Astrocyte (in vitro differentiated cells and primary cell): ENCODE measurements around the gene PKHD1. TPM values are rescaled to one million over a fixed set of nuclear protein-coding genes. Genes with fewer than 3 reads are reported as not detected.

Experiments used
- DNase-seq: peaks from one replicate; pipeline ENCODE4 v3.0.0-alpha.2; 2010; ENCODE audit warnings: low read depth
- FAIRE-seq: peaks from 2 replicates; lab custom pipeline; 2011; peaks lifted over from hg19 to GRCh38; lab: Jason Lieb, UNC
- H2AFZ ChIP-seq: 2 replicates; pipeline ENCODE4 v1.6.0; 2012; ENCODE audit warnings: low read depth, low read length, inconsistent platforms
- H3K27ac ChIP-seq: 2 replicates; pipeline ENCODE4 v1.5.1; 2011; ENCODE audit warnings: low read depth, low read length, inconsistent platforms
- H3K27me3 ChIP-seq: 2 replicates; pipeline ENCODE4 v1.6.0; 2011; ENCODE audit warnings: low read length, inconsistent platforms; ENCODE audit not compliant: insufficient read depth
- H3K36me3 ChIP-seq: 2 replicates; pipeline ENCODE4 v1.5.1; 2011; ENCODE audit warnings: low read length, inconsistent platforms; ENCODE audit not compliant: insufficient read depth
- H3K4me1 ChIP-seq: 2 replicates; pipeline ENCODE4 v1.5.1; 2011; ENCODE audit warnings: low read length, inconsistent platforms; ENCODE audit not compliant: insufficient read depth
- H3K4me2 ChIP-seq: 2 replicates; pipeline ENCODE4 v1.6.0; 2012; ENCODE audit warnings: low read length, inconsistent platforms
- H3K4me3 ChIP-seq: 2 replicates; pipeline ENCODE4 v1.5.1; 2011; ENCODE audit warnings: low read depth, mild to moderate bottlenecking, low read length, inconsistent platforms; ENCODE audit not compliant: insufficient read depth
- H3K79me2 ChIP-seq: 2 replicates; pipeline ENCODE4 v1.6.0; 2012; ENCODE audit warnings: mild to moderate bottlenecking, low read length, inconsistent platforms; ENCODE audit not compliant: insufficient read depth
- H3K9ac ChIP-seq: 2 replicates; pipeline ENCODE4 v1.6.0; 2012; ENCODE audit warnings: mild to moderate bottlenecking, low read length, inconsistent platforms
- H3K9me3 ChIP-seq: 2 replicates; pipeline ENCODE4 v1.5.1; 2012; ENCODE audit warnings: low read depth, mild to moderate bottlenecking, low read length, inconsistent platforms; ENCODE audit not compliant: insufficient read depth
- H4K20me1 ChIP-seq: 2 replicates; pipeline ENCODE4 v1.6.0; 2012; ENCODE audit warnings: low read length, inconsistent platforms; ENCODE audit not compliant: insufficient read depth
- H3K27ac Mint-ChIP-seq: one replicate; pipeline ENCODE4 v1.8.0; 2021; ENCODE audit warnings: mild to moderate bottlenecking, mixed read lengths; ENCODE audit not compliant: unreplicated experiment
- H3K27me3 Mint-ChIP-seq: one replicate; pipeline ENCODE4 v1.8.0; 2021; ENCODE audit warnings: low read depth, mixed read lengths; ENCODE audit not compliant: unreplicated experiment
- H3K36me3 Mint-ChIP-seq: one replicate; pipeline ENCODE4 v1.8.0; 2021; ENCODE audit warnings: low read depth, mixed read lengths; ENCODE audit not compliant: unreplicated experiment
- H3K4me1 Mint-ChIP-seq: one replicate; pipeline ENCODE4 v1.8.0; 2021; ENCODE audit warnings: low read depth, mixed read lengths; ENCODE audit not compliant: unreplicated experiment
- H3K4me3 Mint-ChIP-seq: one replicate; pipeline ENCODE4 v1.8.0; 2021; ENCODE audit warnings: mild to moderate bottlenecking, moderate library complexity, mixed read lengths; ENCODE audit not compliant: unreplicated experiment
- H3K9me3 Mint-ChIP-seq: one replicate; pipeline ENCODE4 v1.8.0; 2021; ENCODE audit warnings: mild to moderate bottlenecking, mixed read lengths; ENCODE audit not compliant: unreplicated experiment
- EZH2 ChIP-seq: IDR thresholded peaks from 2 replicates; pipeline ENCODE4 v1.6.1; 2012; ENCODE audit warnings: mild to moderate bottlenecking, low read length, inconsistent platforms; ENCODE audit not compliant: insufficient read depth
- total RNA-seq: library from RNA; stranded (reverse); gene quantifications from 2 replicates; pipeline ENCODE4 v1.2.1, GENCODE V29; 2021
- TF ChIP-seq, protein P1 (sequence below): IDR thresholded peaks from 2 replicates; pipeline ENCODE4 v1.5.1; 2011; ENCODE audit warnings: low read depth, mild to moderate bottlenecking, inconsistent platforms, low read length, moderate library complexity; ENCODE audit not compliant: insufficient read depth

PKHD1 gene
- total RNA-seq, 1 donor from 2014 or later, result 0.16 TPM

DNA sequence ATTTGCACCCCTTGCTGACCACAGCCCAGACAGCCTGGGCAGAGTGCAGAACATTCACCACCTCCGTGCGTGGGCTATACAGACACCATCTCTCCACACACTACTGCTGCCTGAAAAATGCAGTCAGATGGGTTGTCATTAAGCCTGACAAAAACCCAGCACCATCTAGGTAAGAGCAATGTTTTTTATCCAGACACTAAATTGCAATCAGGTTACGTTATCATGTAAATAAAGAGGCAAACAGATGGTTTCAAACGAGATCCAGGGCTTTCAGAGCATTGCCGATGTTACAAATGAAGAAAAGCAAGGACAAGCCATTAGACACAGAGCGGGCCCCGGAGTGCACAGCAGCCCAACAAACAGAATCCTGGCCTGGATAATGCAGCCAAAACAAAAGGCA, 269.6 kb downstream of the PKHD1 start:
- H3K9me3 Mint-ChIP-seq, result peaks cover 2% of the 10 kb centered on the region
- Histone ChIP-seq H2AFZ (no peak overlapping the region), H4K20me1 (no peaks in the 10 kb centered on the region), H3K4me2 (no peak overlapping the region), H3K4me1 (no peaks in the 10 kb centered on the region), H3K79me2 (no peaks in the 10 kb centered on the region), H3K27me3 (no peaks in the 10 kb centered on the region), H3K4me3 (no peak overlapping the region), H3K36me3 (no peaks in the 10 kb centered on the region), H3K9me3 (no peaks in the 10 kb centered on the region), H3K27ac (no peak overlapping the region), H3K9ac (no peak overlapping the region)
- no peak overlapping the region for H3K27ac Mint-ChIP-seq
- no peaks in the 10 kb centered on the region for H3K4me1 Mint-ChIP-seq
- H3K27me3 Mint-ChIP-seq, result no peaks in the 10 kb centered on the region
- no peak overlapping the region for H3K4me3 Mint-ChIP-seq
- no peak for DNase-seq
- H3K36me3 Mint-ChIP-seq, result no peaks in the 10 kb centered on the region
- TF ChIP-seq, protein P1, sequence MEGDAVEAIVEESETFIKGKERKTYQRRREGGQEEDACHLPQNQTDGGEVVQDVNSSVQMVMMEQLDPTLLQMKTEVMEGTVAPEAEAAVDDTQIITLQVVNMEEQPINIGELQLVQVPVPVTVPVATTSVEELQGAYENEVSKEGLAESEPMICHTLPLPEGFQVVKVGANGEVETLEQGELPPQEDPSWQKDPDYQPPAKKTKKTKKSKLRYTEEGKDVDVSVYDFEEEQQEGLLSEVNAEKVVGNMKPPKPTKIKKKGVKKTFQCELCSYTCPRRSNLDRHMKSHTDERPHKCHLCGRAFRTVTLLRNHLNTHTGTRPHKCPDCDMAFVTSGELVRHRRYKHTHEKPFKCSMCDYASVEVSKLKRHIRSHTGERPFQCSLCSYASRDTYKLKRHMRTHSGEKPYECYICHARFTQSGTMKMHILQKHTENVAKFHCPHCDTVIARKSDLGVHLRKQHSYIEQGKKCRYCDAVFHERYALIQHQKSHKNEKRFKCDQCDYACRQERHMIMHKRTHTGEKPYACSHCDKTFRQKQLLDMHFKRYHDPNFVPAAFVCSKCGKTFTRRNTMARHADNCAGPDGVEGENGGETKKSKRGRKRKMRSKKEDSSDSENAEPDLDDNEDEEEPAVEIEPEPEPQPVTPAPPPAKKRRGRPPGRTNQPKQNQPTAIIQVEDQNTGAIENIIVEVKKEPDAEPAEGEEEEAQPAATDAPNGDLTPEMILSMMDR, result no peak
- no peak for TF ChIP-seq EZH2
- no peak for FAIRE-seq

GRCh38 chr6:51814418-51814817, 273.0 kb downstream of the PKHD1 start:
- H3K9me3 ChIP-seq, result no peaks in the 10 kb centered on the region
- no peak overlapping the region for H3K4me2 ChIP-seq
- peaks cover 4% of the 10 kb centered on the region for H3K9me3 Mint-ChIP-seq
- no peak overlapping the region for H3K4me3 ChIP-seq
- no peaks in the 10 kb centered on the region for H3K27me3 ChIP-seq
- FAIRE-seq, result no peak
- no peaks in the 10 kb centered on the region for H4K20me1 ChIP-seq
- no peak overlapping the region for H3K27ac Mint-ChIP-seq
- H3K36me3 Mint-ChIP-seq, result no peaks in the 10 kb centered on the region
- no peak for TF ChIP-seq EZH2
- H3K27ac ChIP-seq, result no peak overlapping the region
- H3K4me1 Mint-ChIP-seq, result no peaks in the 10 kb centered on the region
- no peaks in the 10 kb centered on the region for H3K36me3 ChIP-seq
- no peaks in the 10 kb centered on the region for H3K79me2 ChIP-seq
- no peaks in the 10 kb centered on the region for H3K27me3 Mint-ChIP-seq
- no peaks in the 10 kb centered on the region for H3K4me1 ChIP-seq
- H3K4me3 Mint-ChIP-seq, result no peak overlapping the region
- H3K9ac ChIP-seq, result no peak overlapping the region
- DNase-seq, result no peak
- no peak overlapping the region for H2AFZ ChIP-seq

DNA sequence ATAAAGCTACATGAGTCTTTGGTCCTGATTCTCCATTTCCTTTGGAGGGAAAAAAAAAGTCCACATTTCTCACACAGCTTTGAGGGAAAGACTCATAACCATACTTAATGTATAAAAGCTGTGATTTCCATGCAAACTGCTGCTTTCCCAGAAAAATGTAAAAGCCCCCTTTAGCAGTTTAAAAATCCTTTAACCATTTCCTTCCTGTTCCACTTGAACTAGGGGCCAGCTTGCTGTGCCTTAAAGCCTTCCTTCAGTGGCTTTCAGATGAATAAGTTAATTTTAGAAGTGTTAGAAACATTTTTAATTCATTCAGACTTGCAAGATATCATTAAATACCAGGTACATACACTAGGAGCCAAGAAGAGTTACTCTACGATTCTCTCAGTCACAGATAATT, 273.5 kb downstream of the PKHD1 start:
- peaks cover 4% of the 10 kb centered on the region for H3K9me3 Mint-ChIP-seq

More for the DNA sequence above, 273.5 kb downstream of the PKHD1 start:
- Histone ChIP-seq H4K20me1 (no peaks in the 10 kb centered on the region), H3K4me3 (no peak overlapping the region), H3K4me1 (no peaks in the 10 kb centered on the region), H3K27me3 (no peaks in the 10 kb centered on the region), H3K9ac (no peak overlapping the region), H3K4me2 (no peak overlapping the region), H3K79me2 (no peaks in the 10 kb centered on the region), H3K9me3 (no peaks in the 10 kb centered on the region), H3K27ac (no peak overlapping the region), H3K36me3 (no peaks in the 10 kb centered on the region), H2AFZ (no peak overlapping the region)
- Mint-ChIP-seq H3K4me1 (no peaks in the 10 kb centered on the region), H3K4me3 (no peak overlapping the region), H3K36me3 (no peaks in the 10 kb centered on the region), H3K27ac (no peak overlapping the region), H3K27me3 (no peaks in the 10 kb centered on the region)
- TF ChIP-seq EZH2, result no peak
- TF ChIP-seq, protein P1, result no peak
- DNase-seq (no peak), FAIRE-seq (no peak)
